ENCODE measurements around the gene PORCN. TPM values are rescaled to one million over a fixed set of nuclear protein-coding genes. Genes with fewer than 3 reads are reported as not detected.

Gene PORCN
- 15.0 and 24.2 TPM in 2 replicates for total RNA-seq

GRCh38 chrX:48508400-48509244 lies at the start of gene PORCN:
PORCN (plus strand) TSS chrX:48508992; CDS start chrX:48509821, 829 bp downstream.
- no peak for DNase-seq (ENCODE audit: extremely low read depth, low read depth, low spot score)

GRCh38 chrX:48459483-48459882 lies 49.3 kb upstream of the PORCN start:
- no peak for DNase-seq (ENCODE audit: extremely low read depth, low read depth, low spot score)

DNA sequence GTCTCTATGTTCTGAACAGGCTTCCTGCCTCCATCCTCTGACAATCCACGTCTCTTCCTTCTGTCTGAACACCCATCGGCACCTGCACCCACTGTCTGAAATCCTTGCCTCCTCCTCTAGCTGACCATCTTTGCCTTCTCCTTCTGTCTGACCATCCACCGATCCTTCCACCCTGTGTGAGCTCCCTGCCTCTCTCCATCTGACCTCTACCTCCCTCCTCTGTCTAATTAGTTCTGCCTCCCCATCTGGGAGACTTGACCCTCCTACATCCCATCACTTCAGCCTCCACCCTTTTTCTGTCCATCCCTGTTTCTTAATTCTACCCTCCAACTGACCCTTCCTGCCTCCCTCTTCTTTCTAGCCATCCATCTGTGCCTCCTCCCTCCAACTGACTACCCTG lies 48.8 kb upstream of the PORCN start:
- no peak for DNase-seq (ENCODE audit: extremely low read depth, low read depth, low spot score)

DNA sequence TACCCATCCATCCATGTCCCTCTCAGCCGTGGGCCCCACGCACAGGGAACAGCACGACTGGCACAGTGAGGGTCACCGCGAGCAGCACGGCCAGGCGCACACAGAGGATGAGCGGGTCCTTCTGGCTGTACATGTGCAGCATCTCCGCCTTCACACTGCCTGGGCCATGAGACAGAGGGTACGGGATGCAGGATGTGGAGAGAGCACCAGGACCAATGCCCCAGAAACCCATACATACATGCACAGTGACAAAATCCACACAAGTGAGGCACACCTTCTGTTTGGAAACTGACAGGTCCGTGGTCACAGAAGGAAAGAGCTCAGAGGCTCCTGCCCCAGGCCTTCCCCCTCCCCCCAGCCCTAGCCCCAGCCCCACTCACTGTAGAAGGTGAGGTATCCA lies 48.2 kb upstream of the PORCN start:
- no peak for DNase-seq (ENCODE audit: extremely low read depth, low read depth, low spot score)

- no peak for DNase-seq (ENCODE audit: extremely low read depth, low read depth, low spot score)
Measured at GRCh38 chrX:48461830-48462229, 47.0 kb upstream of the PORCN start.

DNA sequence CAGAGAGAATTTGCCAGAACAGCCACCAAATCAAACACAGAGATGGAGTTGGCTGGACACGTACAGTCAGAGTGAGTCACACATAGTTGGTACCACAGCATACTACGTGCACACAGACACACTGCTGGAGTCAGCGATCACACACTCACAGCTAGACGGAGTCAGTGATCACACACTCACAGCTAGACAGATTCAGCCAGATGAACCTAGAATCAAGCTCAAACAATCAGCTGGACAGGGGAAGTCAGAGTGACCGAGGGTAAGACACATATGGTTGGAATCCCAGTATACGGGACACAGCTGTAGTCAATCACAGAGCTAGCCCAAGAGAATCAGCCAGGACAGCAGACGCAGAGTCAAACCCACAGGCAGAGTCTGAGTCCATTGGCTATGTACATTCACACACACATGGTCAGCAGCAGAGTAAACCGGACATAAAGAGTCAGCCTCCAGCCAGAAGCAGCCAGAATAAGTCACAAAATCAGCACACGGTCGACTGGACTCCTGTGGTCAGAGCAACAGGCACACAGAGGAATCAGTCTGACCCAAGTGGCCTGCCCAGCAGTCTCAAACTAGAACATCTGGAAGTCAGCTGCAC lies 43.4 kb upstream of the PORCN start:
- no peak for DNase-seq (ENCODE audit: extremely low read depth, low read depth, low spot score)

DNA sequence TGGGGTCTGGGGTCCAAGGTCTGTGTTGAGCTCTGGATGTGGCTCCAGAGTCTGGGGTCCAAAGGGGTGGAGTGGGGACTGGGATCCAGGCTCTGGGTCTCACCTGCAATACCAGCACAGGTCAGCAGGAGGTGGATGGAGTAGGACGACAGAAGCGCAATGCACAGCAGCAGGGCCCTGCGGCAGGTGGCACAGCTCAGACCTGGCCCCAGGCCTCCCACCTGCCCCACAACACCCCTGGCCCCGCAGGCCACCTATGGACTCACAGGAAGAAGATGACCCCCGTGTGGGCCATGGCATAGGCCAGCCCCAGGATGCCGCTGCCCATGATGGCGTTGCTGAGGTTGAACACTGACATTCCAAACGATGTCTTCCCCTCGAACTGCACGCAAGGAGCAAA lies 42.1 kb upstream of the PORCN start:
- DNase-seq (ENCODE audit: extremely low read depth, low read depth, low spot score) = no peak

DNA sequence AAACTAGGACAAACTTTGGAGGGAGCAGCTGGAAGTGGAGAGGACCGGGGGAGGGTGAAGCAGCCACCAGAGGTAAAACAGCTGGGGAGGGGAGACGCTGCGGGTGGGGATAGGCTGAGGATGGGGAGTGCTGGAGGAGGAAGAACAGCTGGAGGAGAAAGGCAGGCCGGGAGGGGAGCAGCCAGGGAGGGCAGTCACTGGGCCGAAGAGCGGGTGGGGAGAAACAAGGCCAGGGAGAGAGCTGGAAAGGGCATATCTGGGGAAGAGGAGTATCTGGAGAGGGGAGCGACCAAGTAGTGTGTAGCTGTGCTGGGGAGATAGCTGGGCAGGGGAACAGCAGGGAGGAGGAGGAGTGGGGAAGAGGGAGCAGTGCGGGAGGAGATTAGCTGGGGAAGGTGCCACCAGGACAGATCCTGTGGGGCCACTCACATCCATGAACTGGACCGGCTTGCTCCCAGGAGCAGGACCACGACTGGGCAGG lies 41.5 kb upstream of the PORCN start:
- DNase-seq (ENCODE audit: extremely low read depth, low read depth, low spot score) = no peak

DNA sequence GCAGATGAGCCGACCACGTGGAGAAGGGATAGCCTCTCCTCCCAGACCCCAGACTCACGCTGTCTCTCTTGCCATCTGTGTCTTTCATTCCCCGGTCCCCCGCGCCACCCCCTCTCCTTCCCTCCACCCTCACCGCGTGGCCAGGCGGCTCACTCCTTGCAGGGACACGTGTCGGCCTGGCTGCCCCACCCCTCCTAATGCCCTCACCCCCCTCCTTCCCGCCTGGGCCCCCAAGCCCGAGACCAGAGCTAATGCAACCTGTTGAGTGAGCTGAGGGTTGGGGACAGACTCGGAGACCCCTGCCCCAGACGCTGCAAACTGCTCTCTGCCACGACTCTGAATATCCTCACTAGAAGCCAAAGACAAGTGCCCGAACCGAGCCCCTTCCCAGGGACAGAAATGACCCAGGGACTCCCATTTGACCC lies 40.5 kb upstream of the PORCN start:
- DNase-seq (ENCODE audit: extremely low read depth, low read depth, low spot score) = no peak

DNA sequence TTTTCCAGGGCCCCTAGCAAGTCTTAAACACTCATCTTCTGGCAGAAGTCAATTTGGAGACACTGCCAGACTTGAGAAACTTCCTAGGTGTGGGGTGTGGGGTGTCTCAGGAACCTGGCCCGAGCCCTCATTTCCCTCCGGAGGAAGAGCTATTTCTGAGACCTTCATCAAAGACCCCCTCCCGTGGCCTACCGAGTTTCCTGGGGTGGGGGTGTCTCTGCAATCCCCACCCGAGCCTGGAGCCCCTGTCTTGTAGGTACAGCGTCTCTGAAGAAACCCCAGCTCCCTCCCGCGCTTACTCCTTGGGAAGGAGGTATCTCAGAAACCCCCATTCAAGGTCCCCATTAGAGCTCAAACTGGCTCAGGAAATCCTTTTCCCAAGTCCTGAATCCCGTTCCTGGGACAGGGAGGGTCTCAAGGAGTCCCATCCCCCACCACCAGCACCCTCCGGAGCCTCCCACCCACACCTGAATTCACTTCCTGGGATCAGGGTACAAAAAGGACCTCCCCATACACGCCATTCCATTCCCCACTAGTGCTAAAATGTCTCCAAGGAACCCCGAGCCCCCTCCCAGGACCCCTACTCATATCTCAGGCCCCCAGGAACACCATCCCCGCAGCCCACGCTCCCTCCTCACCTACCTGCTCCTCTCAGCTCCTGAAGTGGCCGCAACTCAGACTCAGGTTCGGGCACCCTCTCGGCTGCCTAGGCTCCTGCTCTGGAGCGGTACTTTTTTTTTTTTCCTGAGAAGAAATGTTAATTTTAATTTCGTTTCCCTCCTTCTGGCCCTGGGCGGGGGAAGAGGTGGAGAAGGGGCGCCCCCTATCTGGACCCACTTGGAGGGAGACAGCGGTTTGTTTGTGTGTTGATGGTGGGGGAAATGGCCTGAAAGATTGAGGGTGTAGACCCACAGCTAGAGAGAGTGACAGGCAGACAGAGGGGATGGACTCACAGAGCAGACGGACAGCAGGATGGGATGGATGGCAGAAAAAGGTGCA lies 39.8 kb upstream of the PORCN start:
- DNase-seq (ENCODE audit: extremely low read depth, low read depth, low spot score) = no peak

GRCh38 chrX:48470110-48470832 lies 38.5 kb upstream of the PORCN start, which contains the start of gene SLC38A5:
SLC38A5 (minus strand) TSS chrX:48470260; CDS start chrX:48467924, 2,336 bp downstream.
- no peak for DNase-seq (ENCODE audit: extremely low read depth, low read depth, low spot score)

DNA sequence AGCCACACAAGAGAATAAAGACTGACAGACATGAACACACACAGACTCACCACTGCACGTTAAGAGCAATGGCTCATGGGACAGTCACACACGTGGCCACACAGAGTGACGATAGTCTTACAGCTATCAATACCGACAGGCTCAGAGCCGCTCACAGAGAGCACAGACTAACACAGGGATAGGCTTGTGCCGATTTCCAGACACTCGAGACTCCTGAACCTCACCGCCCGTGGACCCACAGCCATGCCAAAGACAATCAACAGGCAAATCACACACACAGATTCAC lies 38.0 kb upstream of the PORCN start:
- DNase-seq (ENCODE audit: extremely low read depth, low read depth, low spot score) = no peak

DNA sequence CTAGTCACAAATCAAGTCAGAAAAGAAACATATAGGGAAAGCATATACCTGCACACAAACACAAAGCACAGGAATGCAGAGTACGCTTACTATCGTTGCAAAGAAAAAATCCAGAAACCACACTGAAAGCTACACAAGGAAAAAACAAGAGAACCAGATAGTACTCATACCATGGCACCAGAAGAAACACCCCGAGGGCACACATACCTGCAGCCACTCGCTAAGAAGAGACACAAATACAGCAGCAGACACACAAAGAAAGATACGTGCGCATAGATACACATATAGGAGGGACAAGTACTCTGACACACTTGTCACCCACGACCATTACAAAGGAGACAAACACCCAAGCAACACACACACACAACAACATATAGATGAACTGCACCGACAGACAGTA lies 37.3 kb upstream of the PORCN start:
- no peak for DNase-seq (ENCODE audit: extremely low read depth, low read depth, low spot score)

DNA sequence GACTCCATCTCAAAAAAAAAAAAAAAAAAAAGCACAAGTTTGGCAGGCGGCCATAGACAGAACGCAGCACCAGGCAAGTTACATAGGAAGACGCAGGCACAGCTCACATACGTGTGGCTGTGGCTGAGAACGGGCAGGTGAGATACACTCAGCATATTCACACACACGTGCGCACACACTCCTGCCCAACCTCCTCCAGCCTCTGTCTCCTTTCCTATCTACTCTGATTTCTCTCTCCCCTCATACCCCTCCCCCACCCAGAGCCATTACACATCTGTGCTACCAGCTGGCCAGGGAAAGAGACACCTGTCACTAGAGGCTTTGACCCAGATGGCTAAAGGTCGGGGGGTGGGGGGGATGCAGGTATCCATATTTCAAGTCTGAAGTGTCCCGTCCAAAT lies 36.6 kb upstream of the PORCN start:
- no peak for DNase-seq (ENCODE audit: extremely low read depth, low read depth, low spot score)

GRCh38 chrX:48472851-48473703 lies 35.7 kb upstream of the PORCN start:
- no peak for DNase-seq (ENCODE audit: extremely low read depth, low read depth, low spot score)

DNA sequence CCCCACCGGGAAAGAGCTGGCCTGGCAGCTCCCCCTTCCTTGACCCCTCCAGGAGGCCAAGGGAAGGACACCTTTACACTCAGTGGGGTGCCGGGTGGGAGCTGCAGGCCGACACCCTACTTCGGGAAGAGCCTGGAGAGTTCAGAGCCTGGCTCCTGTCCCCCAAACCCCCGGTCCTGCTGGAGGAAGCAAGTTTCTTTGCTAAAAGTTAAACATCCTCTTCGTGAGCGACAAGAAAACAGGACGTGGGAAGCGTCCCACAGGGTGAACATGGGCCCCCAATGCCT lies 35.1 kb upstream of the PORCN start:
- no peak for DNase-seq (ENCODE audit: extremely low read depth, low read depth, low spot score)

GRCh38 chrX:48474127-48474526 lies 34.7 kb upstream of the PORCN start:
- no peak for DNase-seq (ENCODE audit: extremely low read depth, low read depth, low spot score)

DNA sequence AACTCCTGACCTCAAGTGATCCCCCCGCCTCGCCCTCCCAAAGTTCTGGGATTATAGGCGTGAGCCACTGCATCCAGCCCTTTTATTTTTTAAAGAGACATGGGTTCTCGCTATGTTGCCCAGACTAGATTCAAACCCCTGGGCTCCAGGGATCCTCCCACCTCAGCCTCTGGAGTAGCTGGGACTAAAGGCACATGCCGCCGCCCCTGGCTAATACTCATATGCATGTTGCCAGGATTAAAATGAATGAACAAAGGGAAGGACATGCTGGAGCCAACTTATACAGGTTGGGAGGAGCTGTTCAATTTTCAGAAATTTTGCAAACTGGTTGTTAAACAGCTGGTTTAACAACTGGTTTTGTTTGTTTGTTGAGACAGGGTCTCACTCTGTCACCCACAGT lies 34.2 kb upstream of the PORCN start:
- no peak for DNase-seq (ENCODE audit: extremely low read depth, low read depth, low spot score)

GRCh38 chrX:48475296-48475695 lies 33.5 kb upstream of the PORCN start:
- no peak for DNase-seq (ENCODE audit: extremely low read depth, low read depth, low spot score)
